Hepatocyte (in vitro differentiated cells): ENCODE data around the gene JDP2.

ENCODE experiments used
- EZH2 ChIP-seq: fragments of 200-600 bp; sonication (generic); IDR thresholded peaks from 2 replicates; pipeline ENCODE4 v1.6.1; 2016; ENCODE audit warnings: antibody characterized with exemption, mild to moderate bottlenecking, borderline replicate concordance
- TF ChIP-seq, protein P1 (sequence below): fragments of 200-600 bp; sonication (generic); IDR thresholded peaks from 2 replicates; pipeline ENCODE4 v1.5.1; 2016; ENCODE audit warnings: antibody characterized with exemption, mild to moderate bottlenecking; ENCODE audit not compliant: poor library complexity

GRCh38 chr14:75443203-75443969 lies 15.6 kb downstream of the JDP2 start:
- no peak for TF ChIP-seq EZH2
- TF ChIP-seq, protein P1, sequence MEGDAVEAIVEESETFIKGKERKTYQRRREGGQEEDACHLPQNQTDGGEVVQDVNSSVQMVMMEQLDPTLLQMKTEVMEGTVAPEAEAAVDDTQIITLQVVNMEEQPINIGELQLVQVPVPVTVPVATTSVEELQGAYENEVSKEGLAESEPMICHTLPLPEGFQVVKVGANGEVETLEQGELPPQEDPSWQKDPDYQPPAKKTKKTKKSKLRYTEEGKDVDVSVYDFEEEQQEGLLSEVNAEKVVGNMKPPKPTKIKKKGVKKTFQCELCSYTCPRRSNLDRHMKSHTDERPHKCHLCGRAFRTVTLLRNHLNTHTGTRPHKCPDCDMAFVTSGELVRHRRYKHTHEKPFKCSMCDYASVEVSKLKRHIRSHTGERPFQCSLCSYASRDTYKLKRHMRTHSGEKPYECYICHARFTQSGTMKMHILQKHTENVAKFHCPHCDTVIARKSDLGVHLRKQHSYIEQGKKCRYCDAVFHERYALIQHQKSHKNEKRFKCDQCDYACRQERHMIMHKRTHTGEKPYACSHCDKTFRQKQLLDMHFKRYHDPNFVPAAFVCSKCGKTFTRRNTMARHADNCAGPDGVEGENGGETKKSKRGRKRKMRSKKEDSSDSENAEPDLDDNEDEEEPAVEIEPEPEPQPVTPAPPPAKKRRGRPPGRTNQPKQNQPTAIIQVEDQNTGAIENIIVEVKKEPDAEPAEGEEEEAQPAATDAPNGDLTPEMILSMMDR: no peak
